ENCODE results near the gene COA4. TPM values are rescaled to one million over a fixed set of nuclear protein-coding genes. Genes with fewer than 3 reads are reported as not detected.

The COA4 gene
- total and polyA plus RNA-seq, 2 donors = 34.0 to 70.9 TPM

DNA sequence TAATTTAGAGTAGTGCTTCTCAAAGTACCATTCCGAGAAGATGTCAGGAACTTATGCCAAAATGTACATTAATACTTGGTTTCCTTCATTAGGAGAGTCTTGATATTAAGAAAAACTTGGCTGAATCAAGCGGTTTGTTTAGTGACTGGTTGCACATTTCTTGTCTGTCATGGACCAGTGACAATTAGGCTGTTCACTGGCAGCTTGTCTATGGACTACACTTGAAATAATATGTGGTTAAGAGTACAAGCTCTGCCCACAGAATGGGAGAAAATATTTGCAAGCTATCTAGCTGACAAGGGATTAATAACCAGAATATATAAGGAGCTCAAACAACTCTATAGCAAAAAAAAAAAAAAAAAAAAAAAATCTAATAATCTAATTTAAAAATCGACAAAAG is 24.6 kb downstream of the COA4 start:
- WGBS = 90% methylated on average over 3 of the region's 3 CpGs
- Histone ChIP-seq H3K4me3 (ENCODE audit: low read depth, low read length) (no peak overlapping the region), H3K36me3 (ENCODE audit: insufficient read depth) (peaks cover 3% of the 10 kb centered on the region), H3K27ac (ENCODE audit: low read depth) (no peak overlapping the region), H3K4me1 (ENCODE audit: insufficient read depth) (no peaks in the 10 kb centered on the region)
- DNase-seq (ENCODE audit: extremely low spot score) = no peak

GRCh38 chr11:73851046-73851764 is 25.4 kb downstream of the COA4 start:
- DNase-seq (ENCODE audit: extremely low spot score) = no peak
- peaks cover 3% of the 10 kb centered on the region for H3K36me3 ChIP-seq (ENCODE audit: insufficient read depth)
- no peak overlapping the region for H3K27ac ChIP-seq (ENCODE audit: low read depth)
- no peaks in the 10 kb centered on the region for H3K4me1 ChIP-seq (ENCODE audit: insufficient read depth)
- 93% methylated on average over 3 of the region's 3 CpGs for WGBS
- H3K4me3 ChIP-seq (ENCODE audit: low read depth, low read length) = no peak overlapping the region

GRCh38 chr11:73839123-73839457 is 37.6 kb downstream of the COA4 start:
- H3K4me3 ChIP-seq (ENCODE audit: low read depth, low read length) = no peak overlapping the region
- no peak overlapping the region for H3K27ac ChIP-seq (ENCODE audit: low read depth)
- no peak for DNase-seq (ENCODE audit: extremely low spot score)
- H3K4me1 ChIP-seq (ENCODE audit: insufficient read depth) = no peaks in the 10 kb centered on the region
- peaks cover 1% of the 10 kb centered on the region for H3K36me3 ChIP-seq (ENCODE audit: insufficient read depth)

DNA sequence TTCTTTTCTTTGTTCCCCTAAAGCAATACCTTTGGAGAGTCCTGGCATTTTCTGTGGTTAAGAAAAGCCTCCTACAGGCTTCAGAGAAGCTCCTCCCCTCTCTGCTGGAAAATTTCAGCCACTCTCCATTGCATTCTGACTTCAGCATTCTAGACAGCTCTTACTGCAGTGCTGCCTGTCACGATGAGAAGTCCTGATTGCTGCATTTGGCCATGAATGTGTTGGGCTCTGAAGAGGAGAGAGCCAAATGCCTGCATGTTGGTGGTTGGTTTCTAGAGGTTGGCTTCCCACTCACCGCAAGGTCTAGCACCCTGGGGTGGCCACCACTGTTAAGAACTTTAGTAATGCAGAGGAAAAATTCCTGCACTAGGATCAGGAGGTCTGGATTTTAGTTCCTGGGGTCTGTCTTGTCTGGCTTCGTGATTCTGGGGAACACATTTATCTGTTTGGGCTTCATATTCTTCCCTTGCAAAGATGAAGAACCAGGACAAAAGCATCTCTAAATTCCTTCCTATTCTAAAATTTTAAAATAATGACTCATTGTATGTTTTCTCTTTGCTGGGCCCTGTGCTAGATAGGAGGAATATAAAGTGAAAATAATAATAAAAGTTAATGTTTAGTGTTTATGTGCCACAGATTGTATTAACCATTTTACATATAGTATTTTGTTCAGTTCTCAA is 38.1 kb downstream of the COA4 start:
- 76% methylated on average over 3 of the region's 3 CpGs for WGBS

GRCh38 chr11:73833067-73833466 is 43.6 kb downstream of the COA4 start:
- no peaks in the 10 kb centered on the region for H3K4me1 ChIP-seq (ENCODE audit: insufficient read depth)
- 87% methylated on average over 2 of the region's 2 CpGs for WGBS
- no peak for DNase-seq (ENCODE audit: extremely low spot score)
- no peak overlapping the region for H3K27ac ChIP-seq (ENCODE audit: low read depth)
- H3K4me3 ChIP-seq (ENCODE audit: low read depth, low read length) = no peak overlapping the region
- H3K36me3 ChIP-seq (ENCODE audit: insufficient read depth) = no peaks in the 10 kb centered on the region

More for the DNA sequence above, 38.1 kb downstream of the COA4 start:
- DNase-seq (ENCODE audit: extremely low spot score) = no peak
- no peak overlapping the region for H3K4me3 ChIP-seq (ENCODE audit: low read depth, low read length)
- H3K36me3 ChIP-seq (ENCODE audit: insufficient read depth) = peaks cover 1% of the 10 kb centered on the region
- no peaks in the 10 kb centered on the region for H3K4me1 ChIP-seq (ENCODE audit: insufficient read depth)
- no peak overlapping the region for H3K27ac ChIP-seq (ENCODE audit: low read depth)

DNA sequence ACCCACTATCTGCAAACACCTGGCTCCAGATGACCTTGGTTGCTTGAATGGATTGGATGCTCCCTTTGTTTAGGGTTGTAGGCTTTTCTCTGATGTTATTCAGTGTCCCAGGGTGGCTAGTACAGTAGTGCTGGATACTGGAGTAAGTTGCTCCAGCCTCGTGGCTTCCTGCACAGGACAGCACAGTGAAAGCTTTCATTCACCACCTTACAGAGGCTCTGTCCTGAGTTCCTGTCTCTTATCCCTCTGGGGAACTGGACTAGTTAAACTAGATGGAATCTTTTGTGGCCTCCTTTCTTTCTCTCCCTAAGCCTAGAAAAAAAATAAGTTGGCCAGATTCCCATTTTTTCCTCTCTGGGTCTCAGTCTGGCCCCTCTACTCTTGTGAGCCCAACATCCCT is 46.4 kb downstream of the COA4 start:
- no peak for DNase-seq (ENCODE audit: extremely low spot score)
- Histone ChIP-seq H3K4me3 (ENCODE audit: low read depth, low read length) (no peak overlapping the region), H3K27ac (ENCODE audit: low read depth) (no peak overlapping the region), H3K4me1 (ENCODE audit: insufficient read depth) (no peaks in the 10 kb centered on the region), H3K36me3 (ENCODE audit: insufficient read depth) (no peaks in the 10 kb centered on the region)
- WGBS = 81% methylated on average over 1 of the region's 1 CpG

Other genes starting within 250 kb of the COA4 start
- gene PLEKHB1, start 230.3 kb downstream of the COA4 start, total RNA-seq = 1.0 TPM
- 3.8 TPM for gene PLEKHB1, start 230.3 kb downstream of the COA4 start, polyA plus RNA-seq
- gene RAB6A, start 115.8 kb downstream of the COA4 start, total RNA-seq = 106 TPM
- gene RAB6A, start 115.8 kb downstream of the COA4 start, polyA plus RNA-seq = 96.0 TPM
- 33.2 TPM for gene MRPL48, start 89.0 kb downstream of the COA4 start, total RNA-seq
- gene MRPL48, start 89.0 kb downstream of the COA4 start, polyA plus RNA-seq = 22.3 TPM
- 15.1 TPM for gene PAAF1, start 153 bp upstream of the COA4 start, total RNA-seq
- gene PAAF1, start 153 bp upstream of the COA4 start, polyA plus RNA-seq = 20.2 TPM
- gene DNAJB13, start 74.2 kb upstream of the COA4 start, total RNA-seq = 0.58 TPM
- gene DNAJB13, start 74.2 kb upstream of the COA4 start, polyA plus RNA-seq = 0.38 TPM
- 16.2 TPM for gene UCP2, start 106.0 kb upstream of the COA4 start, total RNA-seq
- 29.6 TPM for gene UCP2, start 106.0 kb upstream of the COA4 start, polyA plus RNA-seq
- gene UCP3, start 132.2 kb upstream of the COA4 start, total RNA-seq = 0.85 TPM
- 1.2 TPM for gene UCP3, start 132.2 kb upstream of the COA4 start, polyA plus RNA-seq

Data from urinary bladder (tissue), 4 donors.